Mucosa of rectum (tissue), 2 donors: ENCODE measurements around the gene SCARB1.

Experiments used
- H3K27ac ChIP-seq, 2 donors: one replicate each; pipeline ENCODE4 v1.7.0; 2013; ENCODE audit warnings: inconsistent platforms in 2 of 2, low read depth in 2 of 2, low read length in 2 of 2
- H3K27me3 ChIP-seq, 2 donors: one replicate each; pipeline ENCODE4 v1.7.0; 2013; ENCODE audit warnings: low read length in 2 of 2; ENCODE audit not compliant: control insufficient read depth in 2 of 2, insufficient read depth in 2 of 2
- H3K36me3 ChIP-seq, 2 donors: one replicate each; pipeline ENCODE4 v1.7.0; 2013; ENCODE audit warnings: low read length in 2 of 2; ENCODE audit not compliant: control insufficient read depth in 2 of 2, insufficient read depth in 2 of 2
- H3K4me1 ChIP-seq, 2 donors: one replicate each; pipeline ENCODE4 v1.7.0; 2013; ENCODE audit warnings: low read length in 2 of 2, mild to moderate bottlenecking in 1 of 2; ENCODE audit not compliant: control insufficient read depth in 2 of 2, insufficient read depth in 2 of 2
- H3K4me3 ChIP-seq, 2 donors: one replicate each; pipeline ENCODE4 v1.7.0; 2013; ENCODE audit warnings: low read length in 2 of 2
- H3K9ac ChIP-seq, 2 donors: one replicate each; pipeline ENCODE4 v1.7.0; 2013; ENCODE audit warnings: low read length in 2 of 2, low read depth in 1 of 2, mild to moderate bottlenecking in 1 of 2
- H3K9me3 ChIP-seq, 2 donors: one replicate each; pipeline ENCODE4 v1.7.0; 2013; ENCODE audit warnings: low read length in 2 of 2; ENCODE audit not compliant: control insufficient read depth in 2 of 2
- donor health status: healthy.
- donor health status: Normal muscosa, but diverticular disease.

Gene SCARB1

GRCh38 chr12:124832856-124833255 lies 30.8 kb downstream of the SCARB1 start:
- H3K9me3 ChIP-seq, result no peaks in the 10 kb centered on the region
- H3K36me3 ChIP-seq, result no peaks in the 10 kb centered on the region
- peaks cover 18 to 32% of the 10 kb centered on the region in 2 donors for H3K4me1 ChIP-seq
- H3K27me3 ChIP-seq, result no peaks in the 10 kb centered on the region
- no peak overlapping the region for H3K27ac ChIP-seq
- no peak overlapping the region for H3K4me3 ChIP-seq
- H3K9ac ChIP-seq, result no peak overlapping the region

- H3K4me3 ChIP-seq, result no peak overlapping the region
- H3K9me3 ChIP-seq, result no peaks in the 10 kb centered on the region
- H3K4me1 ChIP-seq, result peaks cover 20 to 29% of the 10 kb centered on the region in 2 donors
- no peaks in the 10 kb centered on the region for H3K27me3 ChIP-seq
- H3K27ac ChIP-seq, result no peak overlapping the region
- H3K9ac ChIP-seq, result no peak overlapping the region
- no peaks in the 10 kb centered on the region for H3K36me3 ChIP-seq
Observed at GRCh38 chr12:124831590-124831989, 32.1 kb downstream of the SCARB1 start.

- Histone ChIP-seq H3K36me3 (no peaks in the 10 kb centered on the region), H3K4me1 (peaks cover 20 to 22% of the 10 kb centered on the region in 2 donors), H3K9ac (no peak overlapping the region), H3K9me3 (no peaks in the 10 kb centered on the region), H3K27ac (no peak overlapping the region), H3K27me3 (no peaks in the 10 kb centered on the region), H3K4me3 (no peak overlapping the region)
Observed at GRCh38 chr12:124830306-124830705, 33.4 kb downstream of the SCARB1 start.

GRCh38 chr12:124829708-124830304 lies 33.9 kb downstream of the SCARB1 start:
- Histone ChIP-seq H3K9ac (no peak overlapping the region), H3K4me3 (no peak overlapping the region), H3K36me3 (no peaks in the 10 kb centered on the region), H3K9me3 (no peaks in the 10 kb centered on the region), H3K4me1 (peaks cover 20 to 22% of the 10 kb centered on the region in 2 donors), H3K27ac (peak overlapping the region; percentile 43 to 78), H3K27me3 (no peaks in the 10 kb centered on the region)

GRCh38 chr12:124829008-124829707 lies 34.5 kb downstream of the SCARB1 start:
- peak overlapping the region; percentile 43 to 78 for H3K27ac ChIP-seq
- no peaks in the 10 kb centered on the region for H3K36me3 ChIP-seq
- H3K9me3 ChIP-seq, result no peaks in the 10 kb centered on the region
- H3K27me3 ChIP-seq, result no peaks in the 10 kb centered on the region
- peak overlapping the region in 1 of 2 donors; percentile 13 for H3K4me3 ChIP-seq
- peaks cover 20 to 22% of the 10 kb centered on the region in 2 donors for H3K4me1 ChIP-seq
- H3K9ac ChIP-seq, result peak overlapping the region in 1 of 2 donors; percentile 56

DNA sequence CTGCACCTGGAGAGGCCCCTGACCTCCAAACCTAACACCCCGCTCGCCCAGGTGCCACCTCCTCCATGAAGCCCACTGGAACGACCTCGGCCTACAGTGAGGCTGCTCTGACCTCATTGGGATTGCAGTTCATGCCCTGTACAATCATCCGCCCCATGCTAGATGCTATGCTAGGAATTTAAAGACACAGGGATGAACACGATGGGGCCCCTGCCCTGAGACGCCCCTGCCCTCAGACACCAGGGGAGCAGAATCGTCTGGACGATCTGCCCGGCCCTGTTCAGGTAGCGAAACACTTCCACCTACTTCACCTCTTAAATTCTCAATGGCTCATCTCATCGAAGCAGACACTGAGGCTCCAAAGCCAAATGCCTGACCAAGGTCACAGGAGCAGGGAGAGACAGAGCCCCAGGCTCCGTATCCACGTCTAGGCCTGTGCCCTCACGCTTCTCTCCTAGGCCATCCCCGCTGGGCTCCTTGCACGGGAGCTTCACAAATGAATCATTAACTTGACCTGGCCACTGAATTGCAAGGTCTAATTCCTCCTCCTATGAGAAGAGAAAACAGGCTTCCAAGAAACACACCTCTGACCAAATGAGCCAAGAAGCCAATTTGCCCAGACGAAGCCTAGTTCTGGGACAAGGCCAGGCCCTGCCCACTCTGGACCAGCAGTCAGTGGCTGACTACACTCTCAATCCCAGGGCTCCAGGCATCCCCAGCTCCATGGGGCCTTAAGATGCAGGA lies 35.2 kb downstream of the SCARB1 start:
- H3K9ac ChIP-seq, result peak overlapping the region in 1 of 2 donors; percentile 56
- no peaks in the 10 kb centered on the region for H3K27me3 ChIP-seq
- no peaks in the 10 kb centered on the region for H3K36me3 ChIP-seq
- H3K9me3 ChIP-seq, result no peaks in the 10 kb centered on the region
- H3K4me3 ChIP-seq, result peak overlapping the region in 1 of 2 donors; percentile 4
- peak overlapping the region; percentile 43 to 78 for H3K27ac ChIP-seq
- peaks cover 20 to 22% of the 10 kb centered on the region in 2 donors for H3K4me1 ChIP-seq

- H3K36me3 ChIP-seq, result no peaks in the 10 kb centered on the region
- H3K27ac ChIP-seq, result peak overlapping the region; percentile 43 to 78
- no peak overlapping the region for H3K4me3 ChIP-seq
Observed at GRCh38 chr12:124827588-124828184, 36.0 kb downstream of the SCARB1 start.

DNA sequence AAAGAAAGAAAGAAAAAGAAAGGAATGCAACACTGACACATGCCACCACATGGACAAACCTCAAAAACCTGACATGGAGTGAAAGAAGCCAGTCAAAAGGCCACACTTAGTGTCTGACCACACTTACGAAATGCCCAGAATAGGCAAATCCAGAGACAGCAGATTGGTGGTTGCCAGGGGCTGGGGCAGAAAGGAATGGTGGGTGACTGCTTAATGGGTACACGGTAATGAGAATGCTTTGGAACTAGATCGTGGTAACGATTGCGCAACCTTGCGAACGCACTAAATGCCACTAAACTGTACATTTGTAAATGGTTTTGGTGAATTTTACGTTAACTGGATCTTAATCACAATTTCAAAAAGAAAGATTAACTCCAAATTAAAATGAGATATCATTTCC lies 39.5 kb downstream of the SCARB1 start:
- Histone ChIP-seq H3K27me3 (no peaks in the 10 kb centered on the region), H3K9me3 (no peaks in the 10 kb centered on the region), H3K9ac (no peak overlapping the region), H3K36me3 (no peaks in the 10 kb centered on the region), H3K4me3 (no peak overlapping the region), H3K27ac (no peak overlapping the region), H3K4me1 (peaks cover 17 to 18% of the 10 kb centered on the region in 2 donors)

More at GRCh38 chr12:124827588-124828184, 36.0 kb downstream of the SCARB1 start:
- Histone ChIP-seq H3K9ac (no peak overlapping the region), H3K9me3 (no peaks in the 10 kb centered on the region), H3K27me3 (no peaks in the 10 kb centered on the region), H3K4me1 (peaks cover 20 to 22% of the 10 kb centered on the region in 2 donors)

- H3K9ac ChIP-seq, result no peak overlapping the region
- H3K4me3 ChIP-seq, result no peak overlapping the region
- no peaks in the 10 kb centered on the region for H3K9me3 ChIP-seq
- no peaks in the 10 kb centered on the region for H3K27me3 ChIP-seq
- no peaks in the 10 kb centered on the region for H3K36me3 ChIP-seq
- peaks cover 9 to 10% of the 10 kb centered on the region in 2 donors for H3K4me1 ChIP-seq
- no peak overlapping the region for H3K27ac ChIP-seq
Observed at GRCh38 chr12:124823272-124823970, 40.2 kb downstream of the SCARB1 start.
